SK-N-SH treated with all-trans-retinoic acid at 6 μM for 48 hours (cell line): ENCODE results near the gene CRACR2B.

Experiments used
- ARNTL ChIP-seq: fragments of 450-650 bp; formaldehyde crosslinking; IDR thresholded peaks from 2 replicates; pipeline ENCODE4 v1.5.0; 2020; ENCODE audit warnings: low read depth, mild to moderate bottlenecking, moderate library complexity, borderline replicate concordance
- BACH2 ChIP-seq: fragments of 250-450 bp; sonication (Bioruptor Pico); IDR thresholded peaks from 2 replicates; pipeline ENCODE4 v1.9.0; 2021; ENCODE audit warnings: mild to moderate bottlenecking, borderline replicate concordance
- CREB5 ChIP-seq: fragments of 250-450 bp; sonication (Bioruptor Pico); IDR thresholded peaks from 2 replicates; pipeline ENCODE4 v1.5.1; 2020; ENCODE audit warnings: low read depth, mild to moderate bottlenecking, moderate library complexity
- PATZ1 ChIP-seq: fragments of 250-450 bp; sonication (Bioruptor Pico); IDR thresholded peaks from 2 replicates; pipeline ENCODE4 v1.8.0; 2020; ENCODE audit warnings: mild to moderate bottlenecking, moderate library complexity, borderline replicate concordance
- RARB ChIP-seq: fragments of 250-450 bp; sonication (Bioruptor Pico); IDR thresholded peaks from 2 replicates; pipeline ENCODE4 v1.8.0; 2021; ENCODE audit warnings: mild to moderate bottlenecking, moderate library complexity
- ZC3H10 ChIP-seq: fragments of 250-450 bp; sonication (Bioruptor Pico); IDR thresholded peaks from 2 replicates; pipeline ENCODE4 v1.5.1; 2021; ENCODE audit warnings: mild to moderate bottlenecking, moderate library complexity
- ZNF70 ChIP-seq: fragments of 450-650 bp; formaldehyde crosslinking; IDR thresholded peaks from 2 replicates; pipeline ENCODE4 v1.5.0; 2020; ENCODE audit warnings: mild to moderate bottlenecking, moderate library complexity

DNA sequence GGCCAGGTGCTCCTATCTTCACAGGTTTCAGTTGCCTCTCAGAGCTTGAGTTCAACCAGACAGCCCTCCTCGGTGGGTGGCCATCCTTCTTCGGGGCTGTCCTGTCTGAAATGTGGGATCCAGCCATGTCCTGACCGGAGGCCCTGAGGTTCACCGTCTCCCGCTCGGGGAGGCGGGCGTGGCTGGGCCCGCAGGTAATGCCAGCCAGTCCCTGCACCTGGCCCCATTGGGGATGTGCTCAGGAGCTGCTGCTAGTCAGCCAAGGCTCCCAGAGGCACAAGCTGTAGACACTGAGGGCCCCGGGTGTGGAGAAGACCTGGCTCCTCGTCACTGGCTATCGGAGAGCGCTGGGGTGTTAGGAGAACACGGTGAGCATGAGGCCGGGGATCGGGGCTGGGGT, 47.5 kb downstream of the CRACR2B start:
- TF ChIP-seq BACH2 (CRISPR knock-in tag) (no peak), PATZ1 (no peak), RARB (CRISPR knock-in tag) (no peak), ARNTL (CRISPR knock-in tag) (no peak), ZC3H10 (CRISPR knock-in tag) (no peak), ZNF70 (no peak), CREB5 (CRISPR knock-in tag) (no peak)
